K562 (cell line): Measurements from ENCODE around the gene HOPX. TPM values are rescaled to one million over a fixed set of nuclear protein-coding genes. Genes with fewer than 3 reads are reported as not detected.

Source experiments
- CAMTA2 ChIP-seq: fragments of 250-450 bp; sonication (Bioruptor Pico); conservative IDR thresholded peaks from 2 replicates; pipeline ENCODE4 v1.5.1; 2022
- CLOCK ChIP-seq: fragments of 250-450 bp; sonication (Bioruptor Pico); IDR thresholded peaks from 2 replicates; pipeline ENCODE4 v1.4.0; 2020; ENCODE audit warnings: mild to moderate bottlenecking, moderate library complexity, borderline replicate concordance
- E2F6 ChIP-seq, 2 experiments: IDR thresholded peaks; 2 replicates each; pipeline ENCODE4 v1.6.1; 2011; ENCODE audit warnings: borderline replicate concordance in 1 of 2, control low read depth in 1 of 2, low read depth in 1 of 2, low read length in 1 of 2, mild to moderate bottlenecking in 1 of 2, mixed read lengths in 1 of 2, moderate library complexity in 1 of 2; ENCODE audit not compliant: insufficient read depth in 1 of 2, insufficient read length in 1 of 2, poor library complexity in 1 of 2, severe bottlenecking in 1 of 2; ENCODE audit errors: extremely low read depth in 1 of 2
- HDGF ChIP-seq: fragments of 450-650 bp; IDR thresholded peaks from 2 replicates; pipeline ENCODE4 v1.6.1; 2016
- ID3 ChIP-seq, 2 experiments: fragments of 250-450 bp in 1 of 2; fragments of 450-650 bp in 1 of 2; sonication (Bioruptor Pico) in 1 of 2; IDR thresholded peaks; 2 replicates each; pipeline versions ENCODE4 v1.6.1 to v1.8.0; 2016 to 2021; ENCODE audit warnings: mild to moderate bottlenecking in 2 of 2, moderate library complexity in 2 of 2, missing compliant biosample characterization in 1 of 2, missing genetic modification characterization in 1 of 2
- RERE ChIP-seq: sonication (generic); formaldehyde crosslinking; IDR thresholded peaks from 2 replicates; pipeline ENCODE4 v1.8.0; 2023; ENCODE audit warnings: missing genetic modification reagents, mild to moderate bottlenecking, borderline replicate concordance
- SRF ChIP-seq, 2 experiments: fragments of 250-450, 450-650 bp in 1 of 2; sonication (Bioruptor Pico) in 1 of 2; sonication (generic) in 1 of 2; formaldehyde crosslinking; IDR thresholded peaks; 2 replicates each; pipeline versions ENCODE4 v1.5.0 to v1.5.1; 2020 to 2022; ENCODE audit warnings: mild to moderate bottlenecking in 1 of 2, missing genetic modification reagents in 1 of 2
- TFE3 ChIP-seq: fragments of 450-650 bp; formaldehyde crosslinking; IDR thresholded peaks from 2 replicates; pipeline ENCODE4 v1.4.0; 2020; ENCODE audit warnings: mild to moderate bottlenecking, mixed read lengths
- ZBTB43 ChIP-seq: sonication (generic); formaldehyde crosslinking; IDR thresholded peaks from 2 replicates; pipeline ENCODE4 v1.8.0; 2023; ENCODE audit warnings: mild to moderate bottlenecking, missing genetic modification reagents
- ZNF217 ChIP-seq: sonication (generic); formaldehyde crosslinking; IDR thresholded peaks from 2 replicates; pipeline ENCODE4 v1.8.0; 2022; ENCODE audit warnings: mild to moderate bottlenecking, missing genetic modification reagents
- ZNF3 ChIP-seq: fragments of 250-450 bp; sonication (Bioruptor Pico); IDR thresholded peaks from 2 replicates; pipeline ENCODE4 v1.5.0; 2021; ENCODE audit warnings: mild to moderate bottlenecking, moderate library complexity
- polyA plus RNA-seq, 8 experiments: library from polyadenylated mRNA; depleted of rRNA in 4 of 8; stranded (reverse) in 5 of 8; unstranded in 3 of 8; fragments of >200 nt; fragmentation: Nextera tagmentation in 2 of 8; fragmentation: Illumina TruSeq in 1 of 8; extraction: Ambion mirVana in 2 of 8; extraction: Trizol in 1 of 8; gene quantifications; 2 replicates each; pipeline versions ENCODE4 v1.2.1 to v1.2.3, GENCODE V29; 2011 to 2014; ENCODE audit warnings: inconsistent platforms in 1 of 8, missing spikeins in 1 of 8
- total RNA-seq, 7 experiments: library from RNA; depleted of rRNA in 6 of 7; stranded (reverse); fragments of >200 nt in 6 of 7; fragmentation: Illumina TruSeq in 2 of 7; extraction: Trizol in 2 of 7; gene quantifications; 2 replicates each; pipeline versions ENCODE4 v1.2.1 to v1.2.3, GENCODE V29; 2011 to 2021; ENCODE audit warnings: low replicate concordance in 1 of 7

HOPX gene
- total and polyA plus RNA-seq, 9 of the 15 experiments (the other 6 are each of a cell fraction or from before 2014, with no cell fraction given): 0.24 TPM; not detected in 8

GRCh38 chr4:56728512-56728911 lies 47.4 kb upstream of the HOPX start (continued):
- TF ChIP-seq RERE (CRISPR knock-in tag) (no peak), CLOCK (CRISPR knock-in tag) (no peak), SRF (CRISPR knock-in tag; IDR thresholded peaks at IDR 0.05) (no peak), TFE3 (no peak), CAMTA2 (CRISPR knock-in tag) (no peak), ID3 (CRISPR knock-in tag; IDR thresholded peaks at IDR 0.05) (no peak), ID3 (tag; IDR thresholded peaks at IDR 0.05) (no peak), E2F6 (IDR thresholded peaks at IDR 0.05; ENCODE audit: borderline replicate concordance in 1 of 2, extremely low read depth in 1 of 2, insufficient read depth in 1 of 2, insufficient read length in 1 of 2, low read depth in 1 of 2, low read length in 1 of 2, poor library complexity in 1 of 2, severe bottlenecking in 1 of 2) (no peak), ZNF217 (CRISPR knock-in tag) (no peak), ZNF3 (0 out of 2 replicates have a peak, but pooled peaks have one; percentile 39), ZBTB43 (CRISPR knock-in tag) (no peak), HDGF (no peak)
